ENCODE measurements around the gene SHC4. TPM values are rescaled to one million over a fixed set of nuclear protein-coding genes. Genes with fewer than 3 reads are reported as not detected.
"Not testable (repeated sequence)": the region's sequence is repeated elsewhere in the genome, so short reads cannot be mapped to it uniquely, and the experiment has no call there.

Gene SHC4
- total and polyA plus RNA-seq, 4 donors = 0.09 to 1.9 (median 0.44) TPM

GRCh38 chr15:48975472-48976419 lies 12.0 kb upstream of the SHC4 start:
- no peaks in the 10 kb centered on the region for H3K9me3 ChIP-seq (ENCODE audit: control insufficient read depth in 4 of 4, insufficient read depth in 3 of 4, low read length in 3 of 4)
- peak; percentile 98 for ATAC-seq (ENCODE audit: insufficient read depth, low FRiP score)
- H3K9ac ChIP-seq (ENCODE audit: insufficient read depth in 1 of 2, low read length in 2 of 2) = peak overlapping the region; percentile 46 to 82
- no peaks in the 10 kb centered on the region for H3K27me3 ChIP-seq (ENCODE audit: control insufficient read depth in 3 of 3, insufficient read depth in 3 of 3, low read length in 2 of 3)
- TF ChIP-seq, protein P1, sequence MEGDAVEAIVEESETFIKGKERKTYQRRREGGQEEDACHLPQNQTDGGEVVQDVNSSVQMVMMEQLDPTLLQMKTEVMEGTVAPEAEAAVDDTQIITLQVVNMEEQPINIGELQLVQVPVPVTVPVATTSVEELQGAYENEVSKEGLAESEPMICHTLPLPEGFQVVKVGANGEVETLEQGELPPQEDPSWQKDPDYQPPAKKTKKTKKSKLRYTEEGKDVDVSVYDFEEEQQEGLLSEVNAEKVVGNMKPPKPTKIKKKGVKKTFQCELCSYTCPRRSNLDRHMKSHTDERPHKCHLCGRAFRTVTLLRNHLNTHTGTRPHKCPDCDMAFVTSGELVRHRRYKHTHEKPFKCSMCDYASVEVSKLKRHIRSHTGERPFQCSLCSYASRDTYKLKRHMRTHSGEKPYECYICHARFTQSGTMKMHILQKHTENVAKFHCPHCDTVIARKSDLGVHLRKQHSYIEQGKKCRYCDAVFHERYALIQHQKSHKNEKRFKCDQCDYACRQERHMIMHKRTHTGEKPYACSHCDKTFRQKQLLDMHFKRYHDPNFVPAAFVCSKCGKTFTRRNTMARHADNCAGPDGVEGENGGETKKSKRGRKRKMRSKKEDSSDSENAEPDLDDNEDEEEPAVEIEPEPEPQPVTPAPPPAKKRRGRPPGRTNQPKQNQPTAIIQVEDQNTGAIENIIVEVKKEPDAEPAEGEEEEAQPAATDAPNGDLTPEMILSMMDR (IDR thresholded peaks at IDR 0.05; ENCODE audit: control extremely low read depth, extremely low read depth) = peak; percentile 63
- H3K4me3 ChIP-seq = no peak overlapping the region
- 6 to 8% methylated on average over 53 of the region's 53 CpGs for WGBS, 2 donors
- peak overlapping the region in 1 of 2 donors; percentile 17 for H3K27ac ChIP-seq (ENCODE audit: low read depth in 1 of 2, low read length in 1 of 2)
- H3K36me3 ChIP-seq (ENCODE audit: control insufficient read depth in 4 of 4, insufficient read depth in 4 of 4, low read length in 4 of 4) = no peaks in the 10 kb centered on the region
- peaks cover 0 to 17% (median 3%) of the 10 kb centered on the region in 5 donors for H3K4me1 ChIP-seq (ENCODE audit: control insufficient read depth in 5 of 5, insufficient read depth in 5 of 5, low read length in 5 of 5)
- peak; percentile 85 to 89 (median 87) for DNase-seq

DNA sequence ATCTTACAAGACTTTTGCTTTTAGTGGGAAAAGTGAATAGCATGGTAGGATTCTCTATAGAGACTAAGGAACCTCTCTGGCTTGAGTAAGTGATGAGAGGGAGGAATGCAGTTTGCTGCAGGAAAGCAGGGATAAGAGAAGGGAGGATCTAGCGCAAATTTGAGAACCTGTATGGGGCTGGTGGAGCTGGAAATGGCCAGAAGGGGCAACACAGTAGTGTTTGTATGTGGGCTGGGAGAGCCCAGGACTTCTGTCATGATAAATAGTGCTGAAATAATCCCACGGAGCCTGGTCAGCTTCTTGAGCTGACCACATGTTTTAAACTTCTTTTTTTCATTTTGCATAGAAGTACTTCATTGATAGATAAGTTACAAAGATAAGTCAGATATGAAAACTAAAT lies 11.2 kb upstream of the SHC4 start:
- no peaks in the 10 kb centered on the region for H3K9me3 ChIP-seq (ENCODE audit: control insufficient read depth in 4 of 4, insufficient read depth in 3 of 4, low read length in 3 of 4)
- no peaks in the 10 kb centered on the region for H3K36me3 ChIP-seq (ENCODE audit: control insufficient read depth in 4 of 4, insufficient read depth in 4 of 4, low read length in 4 of 4)
- 60 to 74% methylated on average over 2 of the region's 2 CpGs for WGBS, 2 donors
- TF ChIP-seq, protein P1 (IDR thresholded peaks at IDR 0.05; ENCODE audit: control extremely low read depth, extremely low read depth) = no peak
- no peak overlapping the region for H3K27ac ChIP-seq (ENCODE audit: low read depth in 1 of 2, low read length in 1 of 2)
- peaks cover 0 to 17% (median 3%) of the 10 kb centered on the region in 5 donors for H3K4me1 ChIP-seq (ENCODE audit: control insufficient read depth in 5 of 5, insufficient read depth in 5 of 5, low read length in 5 of 5)
- H3K4me3 ChIP-seq = no peak overlapping the region
- peak in 2 of 3 donors; percentile 22 to 35 for DNase-seq
- H3K27me3 ChIP-seq (ENCODE audit: control insufficient read depth in 3 of 3, insufficient read depth in 3 of 3, low read length in 2 of 3) = no peaks in the 10 kb centered on the region
- ATAC-seq (ENCODE audit: insufficient read depth, low FRiP score) = no peak
- H3K9ac ChIP-seq (ENCODE audit: insufficient read depth in 1 of 2, low read length in 2 of 2) = no peak overlapping the region

- H3K4me1 ChIP-seq (ENCODE audit: control insufficient read depth in 5 of 5, insufficient read depth in 5 of 5, low read length in 5 of 5) = peaks cover 0 to 17% (median 3%) of the 10 kb centered on the region in 5 donors
- no peaks in the 10 kb centered on the region for H3K27me3 ChIP-seq (ENCODE audit: control insufficient read depth in 3 of 3, insufficient read depth in 3 of 3, low read length in 2 of 3)
- TF ChIP-seq, protein P1 (IDR thresholded peaks at IDR 0.05; ENCODE audit: control extremely low read depth, extremely low read depth) = no peak
- no peak overlapping the region for H3K27ac ChIP-seq (ENCODE audit: low read depth in 1 of 2, low read length in 1 of 2)
- H3K9ac ChIP-seq (ENCODE audit: insufficient read depth in 1 of 2, low read length in 2 of 2) = no peak overlapping the region
- no peak overlapping the region for H3K4me3 ChIP-seq
- no peaks in the 10 kb centered on the region for H3K36me3 ChIP-seq (ENCODE audit: control insufficient read depth in 4 of 4, insufficient read depth in 4 of 4, low read length in 4 of 4)
- H3K9me3 ChIP-seq (ENCODE audit: control insufficient read depth in 4 of 4, insufficient read depth in 3 of 4, low read length in 3 of 4) = no peaks in the 10 kb centered on the region
- ATAC-seq (ENCODE audit: insufficient read depth, low FRiP score) = no peak
- WGBS, 2 donors = 95 to 97% methylated on average over 35 of the region's 35 CpGs
- no peak for DNase-seq
Observed at GRCh38 chr15:48972750-48973503, 9.2 kb upstream of the SHC4 start.

- 66 to 92% methylated on average over 1 of the region's 1 CpG for WGBS, 2 donors
- H3K4me3 ChIP-seq; ATAC-seq (ENCODE audit: insufficient read depth, low FRiP score); H3K27me3 ChIP-seq (ENCODE audit: control insufficient read depth in 3 of 3, insufficient read depth in 3 of 3, low read length in 2 of 3); H3K9ac ChIP-seq (ENCODE audit: insufficient read depth in 1 of 2, low read length in 2 of 2); H3K27ac ChIP-seq (ENCODE audit: low read depth in 1 of 2, low read length in 1 of 2); H3K9me3 ChIP-seq (ENCODE audit: control insufficient read depth in 4 of 4, insufficient read depth in 3 of 4, low read length in 3 of 4); H3K36me3 ChIP-seq (ENCODE audit: control insufficient read depth in 4 of 4, insufficient read depth in 4 of 4, low read length in 4 of 4); DNase-seq: not testable (repeated sequence)
- H3K4me1 ChIP-seq (ENCODE audit: control insufficient read depth in 5 of 5, insufficient read depth in 5 of 5, low read length in 5 of 5) = peaks cover 0 to 11% (median under 1%) of the 10 kb centered on the region in 5 donors
Observed at GRCh38 chr15:48970926-48971325, 7.2 kb upstream of the SHC4 start.

All from lung (tissue), 12 donors.